ENCODE results near the gene CCHCR1. TPM values are rescaled to one million over a fixed set of nuclear protein-coding genes. Genes with fewer than 3 reads are reported as not detected.
A peak's percentile ranks its signal among the peaks of the same experiment; 100 is the strongest.
"Not testable (repeated sequence)": the region's sequence is repeated elsewhere in the genome, so short reads cannot be mapped to it uniquely, and the experiment has no call there.

The CCHCR1 gene
- total RNA-seq: 23.8 TPM

GRCh38 chr6:31157513-31158139 lies at the start of gene CCHCR1:
CCHCR1 (minus strand) TSS chr6:31157802; CDS start chr6:31157600, 202 bp downstream.
- no peak for ATAC-seq
- no peak for DNase-seq (ENCODE audit: low spot score)
- intact Hi-C loops (cut with DNase I): no loop called here

GRCh38 chr6:31205638-31206037 lies 48.0 kb upstream of the CCHCR1 start:
- ATAC-seq: no peak
- no peak for DNase-seq (ENCODE audit: low spot score)
- intact Hi-C loops (cut with DNase I): no loop called here

- ATAC-seq: no peak
- intact Hi-C loops (cut with DNase I): no loop called here
- DNase-seq (ENCODE audit: low spot score): no peak
Measured at GRCh38 chr6:31204751-31205145, 47.1 kb upstream of the CCHCR1 start.

- ATAC-seq (peak; percentile 44), DNase-seq (ENCODE audit: low spot score) (no peak)
- intact Hi-C loops (cut with DNase I): no loop called here
Measured at GRCh38 chr6:31203345-31203979, 45.9 kb upstream of the CCHCR1 start.

GRCh38 chr6:31202259-31203166 lies 44.9 kb upstream of the CCHCR1 start:
- no peak for ATAC-seq
- no peak for DNase-seq (ENCODE audit: low spot score)
- intact Hi-C loops (cut with DNase I): no loop called here

GRCh38 chr6:31199105-31199452 lies 41.5 kb upstream of the CCHCR1 start:
- ATAC-seq: not testable (repeated sequence)
- DNase-seq (ENCODE audit: low spot score): peak; percentile 3
- intact Hi-C loops (cut with DNase I): loop anchor here (10.0 kb wide), 1 partner anchor 64 kb away; the partner anchor contains the start of gene PSORS1C2

- ATAC-seq (peak; percentile 95), DNase-seq (ENCODE audit: low spot score) (peak; percentile 95)
- intact Hi-C loops (cut with DNase I): loop anchor here (10.0 kb wide), 1 partner anchor 63 kb away; the partner anchor contains the start of gene PSORS1C2
Measured at GRCh38 chr6:31197559-31198305, 40.1 kb upstream of the CCHCR1 start.

- not testable (repeated sequence) for ATAC-seq
- intact Hi-C loops (cut with DNase I): loop anchor here (10.0 kb wide), 1 partner anchor 62 kb away; the partner anchor contains the start of gene PSORS1C2
- DNase-seq (ENCODE audit: low spot score): peak; percentile 55
Measured at GRCh38 chr6:31196251-31197022, 38.8 kb upstream of the CCHCR1 start.

- intact Hi-C loops (cut with DNase I): loop anchor here (10.0 kb wide), 1 partner anchor 61 kb away; the partner anchor contains the start of gene PSORS1C2
- not testable (repeated sequence) for ATAC-seq
- peak; percentile 49 for DNase-seq (ENCODE audit: low spot score)
Measured at GRCh38 chr6:31195308-31195979, 37.8 kb upstream of the CCHCR1 start.

GRCh38 chr6:31194061-31194834 lies 36.6 kb upstream of the CCHCR1 start:
- ATAC-seq: no peak
- intact Hi-C loops (cut with DNase I): loop anchor here (10.0 kb wide), 1 partner anchor 59 kb away; the partner anchor contains the start of gene PSORS1C2

GRCh38 chr6:31193206-31193605 lies 35.6 kb upstream of the CCHCR1 start:
- intact Hi-C loops (cut with DNase I): loop anchor here (10.0 kb wide), 1 partner anchor 58 kb away; the partner anchor contains the start of gene PSORS1C2
- no peak for ATAC-seq
- peak; percentile 50 for DNase-seq (ENCODE audit: low spot score)

More at GRCh38 chr6:31194061-31194834, 36.6 kb upstream of the CCHCR1 start:
- peak; percentile 14 for DNase-seq (ENCODE audit: low spot score)

GRCh38 chr6:31192431-31193105 lies 35.0 kb upstream of the CCHCR1 start:
- peak; percentile 26 for ATAC-seq
- peak; percentile 77 for DNase-seq (ENCODE audit: low spot score)
- intact Hi-C loops (cut with DNase I): loop anchor here (10.0 kb wide), 1 partner anchor 58 kb away; the partner anchor contains the start of gene PSORS1C2

- intact Hi-C loops (cut with DNase I): loop anchor here (10.0 kb wide), 1 partner anchor 56 kb away; the partner anchor contains the start of gene PSORS1C2
- DNase-seq (ENCODE audit: low spot score) (no peak), ATAC-seq (no peak)
Measured at GRCh38 chr6:31190488-31190887, 32.9 kb upstream of the CCHCR1 start.

GRCh38 chr6:31189223-31189622 lies 31.6 kb upstream of the CCHCR1 start:
- ATAC-seq; DNase-seq (ENCODE audit: low spot score); intact Hi-C loops (cut with DNase I): not testable (repeated sequence)

GRCh38 chr6:31187780-31188194 lies 30.2 kb upstream of the CCHCR1 start:
- intact Hi-C loops (cut with DNase I): no loop called here
- no peak for ATAC-seq
- no peak for DNase-seq (ENCODE audit: low spot score)

Measured in sciatic nerve (tissue), 2 donors.